Type B pancreatic cell (in vitro differentiated cells): ENCODE measurements around the gene DBH. TPM values are rescaled to one million over a fixed set of nuclear protein-coding genes. Genes with fewer than 3 reads are reported as not detected.

ENCODE experiments used
- DNase-seq: peaks from one replicate; pipeline ENCODE4 v3.0.0; 2021; ENCODE audit warnings: mixed read lengths; ENCODE audit not compliant: unreplicated experiment; ENCODE audit errors: extremely low spot score
- H3K27ac Mint-ChIP-seq: 2 replicates; pipeline ENCODE4 v1.8.0; 2021; ENCODE audit warnings: mild to moderate bottlenecking, mixed read lengths
- H3K27me3 Mint-ChIP-seq: 2 replicates; pipeline ENCODE4 v1.8.0; 2021; ENCODE audit warnings: mixed read lengths
- H3K36me3 Mint-ChIP-seq: 2 replicates; pipeline ENCODE4 v1.8.0; 2021; ENCODE audit warnings: mixed read lengths
- H3K4me1 Mint-ChIP-seq: one replicate; pipeline ENCODE4 v1.8.0; 2021; ENCODE audit warnings: mixed read lengths; ENCODE audit not compliant: unreplicated experiment
- H3K4me3 Mint-ChIP-seq: 2 replicates; pipeline ENCODE4 v1.8.0; 2021; ENCODE audit warnings: mild to moderate bottlenecking, mixed read lengths
- H3K9me3 Mint-ChIP-seq: 2 replicates; pipeline ENCODE4 v1.8.0; 2021; ENCODE audit warnings: mixed read lengths
- CTCF ChIP-seq: fragments of 200-600 bp; sonication (generic); conservative IDR thresholded peaks from 2 replicates; pipeline ENCODE4 v1.5.0; 2021; ENCODE audit warnings: antibody characterized with exemption, mild to moderate bottlenecking
- total RNA-seq: library from RNA; stranded (reverse); gene quantifications from 2 replicates; pipeline ENCODE4 v1.2.1, GENCODE V29; 2021; ENCODE audit warnings: low replicate concordance

The DBH gene
- total RNA-seq, 1 donor from 2014 or later: 0.12 TPM

- no peak for TF ChIP-seq CTCF
- Mint-ChIP-seq H3K36me3 (no peaks in the 10 kb centered on the region), H3K4me1 (peaks cover 16% of the 10 kb centered on the region), H3K27me3 (no peaks in the 10 kb centered on the region), H3K4me3 (no peak overlapping the region), H3K9me3 (no peaks in the 10 kb centered on the region), H3K27ac (no peak overlapping the region)
- DNase-seq: no peak
Measured at GRCh38 chr9:133684936-133685361, 48.8 kb downstream of the DBH start.

GRCh38 chr9:133685653-133686609 lies 49.8 kb downstream of the DBH start:
- Mint-ChIP-seq H3K27ac (no peak overlapping the region), H3K27me3 (no peaks in the 10 kb centered on the region), H3K4me1 (peaks cover 17% of the 10 kb centered on the region)

GRCh38 chr9:133686642-133687575 lies 50.7 kb downstream of the DBH start:
- TF ChIP-seq CTCF: no peak
- no peaks in the 10 kb centered on the region for H3K27me3 Mint-ChIP-seq
- H3K4me1 Mint-ChIP-seq: peaks cover 24% of the 10 kb centered on the region
- H3K4me3 Mint-ChIP-seq: no peak overlapping the region
- no peak overlapping the region for H3K27ac Mint-ChIP-seq
- H3K9me3 Mint-ChIP-seq: no peaks in the 10 kb centered on the region
- H3K36me3 Mint-ChIP-seq: no peaks in the 10 kb centered on the region
- no peak for DNase-seq

More at GRCh38 chr9:133685653-133686609, 49.8 kb downstream of the DBH start:
- Mint-ChIP-seq H3K4me3 (no peak overlapping the region), H3K9me3 (no peaks in the 10 kb centered on the region), H3K36me3 (no peaks in the 10 kb centered on the region)
- no peak for DNase-seq
- no peak for TF ChIP-seq CTCF

GRCh38 chr9:133687856-133688761 lies 51.9 kb downstream of the DBH start:
- Mint-ChIP-seq H3K4me1 (peaks cover 24% of the 10 kb centered on the region), H3K36me3 (no peaks in the 10 kb centered on the region), H3K27me3 (no peaks in the 10 kb centered on the region), H3K27ac (no peak overlapping the region), H3K4me3 (no peak overlapping the region), H3K9me3 (no peaks in the 10 kb centered on the region)
- DNase-seq: no peak
- TF ChIP-seq CTCF: no peak
